ENCODE measurements around the gene PTX3.

- TF ChIP-seq CTCF (IDR thresholded peaks at IDR 0.05) (no peak), POLR2A (IDR thresholded peaks at IDR 0.05) (no peak)
Observed at GRCh38 chr3:157445857-157446256, 9.2 kb downstream of the PTX3 start.

Data from transverse colon (tissue), 3 donors.